Liver (tissue), 9 donors: ENCODE data around the gene HIVEP3. TPM values are rescaled to one million over a fixed set of nuclear protein-coding genes. Genes with fewer than 3 reads are reported as not detected.

ENCODE experiments used
- DNase-seq: peaks from one replicate; pipeline ENCODE4 v3.0.0-alpha.2; 2017; ENCODE audit warnings: low spot score
- H3K27ac ChIP-seq, 2 donors: one replicate each; pipeline ENCODE4 v1.7.0; 2013; ENCODE audit warnings: inconsistent platforms in 2 of 2, low read length in 2 of 2, control low read depth in 1 of 2, low read depth in 1 of 2, mild to moderate bottlenecking in 1 of 2
- H3K27me3 ChIP-seq, 4 donors: one replicate each; pipeline versions ENCODE4 v1.6.1 to v1.7.0; 2013; ENCODE audit warnings: low read length in 3 of 4, inconsistent platforms in 1 of 4, mild to moderate bottlenecking in 1 of 4, moderate library complexity in 1 of 4; ENCODE audit not compliant: control insufficient read depth in 4 of 4, insufficient read depth in 4 of 4
- H3K36me3 ChIP-seq, 4 donors: one replicate each; pipeline versions ENCODE4 v1.6.1 to v1.7.0; 2013; ENCODE audit warnings: low read length in 3 of 4, mild to moderate bottlenecking in 3 of 4, low read depth in 1 of 4, moderate library complexity in 1 of 4; ENCODE audit not compliant: control insufficient read depth in 4 of 4, insufficient read depth in 3 of 4
- H3K4me1 ChIP-seq, 4 donors: one replicate each; pipeline versions ENCODE4 v1.6.1 to v1.7.0; 2013; ENCODE audit warnings: low read length in 3 of 4, mild to moderate bottlenecking in 3 of 4, moderate library complexity in 1 of 4; ENCODE audit not compliant: control insufficient read depth in 4 of 4, insufficient read depth in 4 of 4
- H3K4me3 ChIP-seq, 3 donors: one replicate each; pipeline versions ENCODE4 v1.6.1 to v1.7.0; 2013; ENCODE audit warnings: low read length in 3 of 3, control low read depth in 1 of 3, low read depth in 1 of 3, mild to moderate bottlenecking in 1 of 3
- H3K9ac ChIP-seq, 2 donors: one replicate each; pipeline ENCODE4 v1.7.0; 2013; ENCODE audit warnings: low read length in 2 of 2, mild to moderate bottlenecking in 2 of 2, moderate library complexity in 2 of 2, control low read depth in 1 of 2, low read depth in 1 of 2
- H3K9me3 ChIP-seq, 4 donors: one replicate each; pipeline versions ENCODE4 v1.6.1 to v1.7.0; 2013; ENCODE audit warnings: low read length in 3 of 4; ENCODE audit not compliant: control insufficient read depth in 4 of 4
- EGR1 ChIP-seq, 2 donors: IDR thresholded peaks; 2 replicates each; pipeline ENCODE4 v1.6.1; 2016 to 2018; ENCODE audit warnings: antibody characterized with exemption in 2 of 2, low read depth in 2 of 2
- FOXA2 ChIP-seq: IDR thresholded peaks from 2 replicates; pipeline ENCODE4 v1.6.1; 2016; ENCODE audit warnings: antibody characterized with exemption
- HNF4A ChIP-seq, 2 donors: conservative IDR thresholded peaks; 2 replicates each; pipeline ENCODE4 v1.6.1; 2016; ENCODE audit warnings: antibody characterized with exemption in 2 of 2, mild to moderate bottlenecking in 2 of 2
- JUND ChIP-seq, 2 donors: IDR thresholded peaks; 2 replicates each; pipeline ENCODE4 v1.6.1; 2016; ENCODE audit warnings: antibody characterized with exemption in 2 of 2
- MAX ChIP-seq: IDR thresholded peaks from 2 replicates; pipeline ENCODE4 v1.6.1; 2016; ENCODE audit warnings: antibody characterized with exemption
- NR2F2 ChIP-seq: IDR thresholded peaks from 2 replicates; pipeline ENCODE4 v1.6.1; 2016; ENCODE audit warnings: antibody characterized with exemption
- REST ChIP-seq: IDR thresholded peaks from 2 replicates; pipeline ENCODE4 v1.6.1; 2016; ENCODE audit warnings: antibody characterized with exemption, mild to moderate bottlenecking
- SP1 ChIP-seq: IDR thresholded peaks from 2 replicates; pipeline ENCODE4 v1.6.1; 2018; ENCODE audit warnings: antibody characterized with exemption, mild to moderate bottlenecking
- TAF1 ChIP-seq: conservative IDR thresholded peaks from 2 replicates; pipeline ENCODE4 v1.6.1; 2016; ENCODE audit warnings: antibody characterized with exemption, mild to moderate bottlenecking
- YY1 ChIP-seq: IDR thresholded peaks from 2 replicates; pipeline ENCODE4 v1.6.1; 2016; ENCODE audit warnings: antibody characterized with exemption, mild to moderate bottlenecking
- WGBS: extraction: QIAGEN DNeasy Blood & Tissue Kit; methylation state at CpG from one replicate; pipeline ENCODE4 v1.1.7; 2013; 5-methylcytosine and 5-hydroxymethylcytosine counted together
- polyA plus RNA-seq, 2 donors: library from polyadenylated mRNA; stranded (reverse) in 1 of 2; unstranded in 1 of 2; fragments of 200-250 nt in 1 of 2; fragments of >200 nt in 1 of 2; fragmentation: Nextera tagmentation in 1 of 2; extraction: Ambion mirVana in 1 of 2; gene quantifications; one replicate each; pipeline versions ENCODE4 v1.2.1 to v1.2.3, GENCODE V29; 2013 to 2015
- total RNA-seq, 2 donors: library from RNA; depleted of rRNA; stranded (reverse); fragments of >200 nt; gene quantifications; one replicate each; pipeline ENCODE4 v1.2.3, GENCODE V29; 2014
- TF ChIP-seq, protein P1 (sequence below): IDR thresholded peaks from 2 replicates; pipeline ENCODE4 v1.6.1; 2016; ENCODE audit warnings: antibody characterized with exemption
- TF ChIP-seq, protein P2 (sequence below): IDR thresholded peaks from 2 replicates; pipeline ENCODE4 v1.6.1; 2016; ENCODE audit warnings: antibody characterized with exemption
- donor health status: healthy.
- donor health status: healthy.
- donor health status: healthy.
- donor health status: healthy.
- donor health status: healthy.

The HIVEP3 gene
- total and polyA plus RNA-seq, 4 donors, result 0.93 to 1.6 (median 1.4) TPM

DNA sequence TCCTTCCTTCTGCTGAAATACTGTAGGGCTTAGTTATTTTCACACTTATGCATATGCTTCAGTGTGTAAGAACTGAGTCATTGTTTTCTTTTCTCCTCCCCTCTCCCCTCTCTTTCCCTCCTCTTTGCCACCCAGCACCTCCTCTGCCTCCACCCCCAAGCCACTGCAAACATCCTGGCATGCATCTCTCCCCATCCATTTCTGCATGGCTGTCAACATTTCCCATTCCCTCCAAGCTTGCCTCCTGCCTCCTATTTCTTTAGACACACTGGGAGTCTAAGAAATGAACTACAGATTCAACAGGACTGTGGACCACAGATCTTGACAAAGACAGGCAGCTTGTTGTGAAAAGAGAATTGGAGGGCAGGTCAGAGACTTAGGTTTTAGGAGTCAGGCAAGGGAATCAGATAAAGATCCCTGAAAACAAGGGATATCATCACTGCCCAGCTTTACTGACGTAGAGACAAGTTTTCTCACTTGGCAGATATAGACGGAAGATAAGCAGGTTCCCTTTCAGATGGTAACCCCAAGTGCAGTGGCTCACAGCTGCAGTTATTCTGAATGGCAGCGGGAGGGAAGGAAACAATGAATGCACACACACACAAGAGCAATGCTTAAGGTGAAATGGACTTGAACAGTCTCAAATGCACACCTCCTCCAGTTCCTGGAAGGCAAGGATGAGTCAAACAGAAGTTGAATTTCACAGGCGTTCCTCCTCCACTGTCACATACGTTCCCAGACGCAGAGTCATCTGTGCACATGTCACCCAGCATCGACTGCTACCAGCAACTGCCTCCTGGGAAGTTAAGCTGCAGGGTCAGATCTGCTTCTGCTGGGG lies 56.1 kb downstream of the HIVEP3 start:
- DNase-seq, result no peak

DNA sequence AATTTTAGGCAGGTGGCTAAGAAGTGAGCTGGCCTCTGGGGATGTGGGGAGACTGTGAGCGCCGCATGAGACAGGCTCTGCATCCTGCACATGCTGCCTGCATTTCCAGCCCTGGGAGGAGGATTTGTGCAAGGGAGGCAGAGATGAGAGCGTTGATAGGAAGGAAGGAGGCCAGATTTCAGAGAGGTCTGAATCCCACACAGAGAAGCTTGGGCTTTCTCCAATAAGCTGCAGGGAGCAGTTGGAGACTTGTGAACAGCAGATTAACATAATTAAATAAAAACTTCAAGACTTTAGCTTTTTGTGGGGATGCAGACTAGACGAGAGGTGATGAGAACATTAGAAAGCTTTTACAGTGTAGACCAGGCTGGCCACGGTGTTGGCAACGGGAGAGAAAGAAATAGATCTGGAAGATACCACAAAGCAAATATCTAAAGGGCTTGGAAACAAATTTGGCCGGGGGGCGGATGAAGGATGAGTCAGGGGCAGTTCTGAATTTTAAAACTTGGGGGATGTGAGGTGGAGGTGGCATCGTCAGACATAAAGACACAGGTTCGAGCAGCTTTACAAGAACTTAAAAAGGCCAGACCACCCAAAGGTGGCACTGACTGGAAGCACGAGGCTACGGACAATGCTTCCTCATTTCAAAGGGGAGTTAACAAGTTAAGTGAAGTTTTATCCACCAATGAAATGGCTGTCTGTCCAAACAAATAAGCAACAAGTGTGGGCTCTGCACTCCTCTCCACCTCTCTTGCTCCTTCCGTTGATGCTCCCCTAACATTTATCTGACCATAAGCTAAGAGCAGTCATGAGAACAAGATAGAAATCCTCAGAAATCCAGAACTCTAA lies 57.0 kb downstream of the HIVEP3 start:
- H3K27ac ChIP-seq, result no peak overlapping the region
- H3K9me3 ChIP-seq, result no peaks in the 10 kb centered on the region
- no peaks in the 10 kb centered on the region for H3K27me3 ChIP-seq
- 89% methylated on average over 13 of the region's 13 CpGs for WGBS
- no peaks in the 10 kb centered on the region for H3K36me3 ChIP-seq
- no peak for DNase-seq
- H3K9ac ChIP-seq, result no peak overlapping the region
- H3K4me1 ChIP-seq, result peaks cover 0 to 11% (median 4%) of the 10 kb centered on the region in 4 donors
- no peak overlapping the region for H3K4me3 ChIP-seq
- TF ChIP-seq NR2F2 (no peak), REST (no peak), SP1 (no peak), MAX (no peak), FOXA2 (no peak), HNF4A (conservative IDR thresholded peaks at IDR 0.05) (no peak), EGR1 (IDR thresholded peaks at IDR 0.05; ENCODE audit: low read depth in 2 of 2) (no peak)
- TF ChIP-seq, protein P1, sequence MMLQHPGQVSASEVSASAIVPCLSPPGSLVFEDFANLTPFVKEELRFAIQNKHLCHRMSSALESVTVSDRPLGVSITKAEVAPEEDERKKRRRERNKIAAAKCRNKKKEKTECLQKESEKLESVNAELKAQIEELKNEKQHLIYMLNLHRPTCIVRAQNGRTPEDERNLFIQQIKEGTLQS, result no peak

More for the DNA sequence above, 56.1 kb downstream of the HIVEP3 start:
- no peak overlapping the region for H3K9ac ChIP-seq
- H3K4me1 ChIP-seq, result peaks cover 0 to 11% (median 4%) of the 10 kb centered on the region in 4 donors
- 77% methylated on average over 7 of the region's 7 CpGs for WGBS
- H3K36me3 ChIP-seq, result no peaks in the 10 kb centered on the region
- H3K27ac ChIP-seq, result no peak overlapping the region
- no peaks in the 10 kb centered on the region for H3K9me3 ChIP-seq
- H3K27me3 ChIP-seq, result no peaks in the 10 kb centered on the region
- TF ChIP-seq TAF1, result no peak
- TF ChIP-seq, protein P2, sequence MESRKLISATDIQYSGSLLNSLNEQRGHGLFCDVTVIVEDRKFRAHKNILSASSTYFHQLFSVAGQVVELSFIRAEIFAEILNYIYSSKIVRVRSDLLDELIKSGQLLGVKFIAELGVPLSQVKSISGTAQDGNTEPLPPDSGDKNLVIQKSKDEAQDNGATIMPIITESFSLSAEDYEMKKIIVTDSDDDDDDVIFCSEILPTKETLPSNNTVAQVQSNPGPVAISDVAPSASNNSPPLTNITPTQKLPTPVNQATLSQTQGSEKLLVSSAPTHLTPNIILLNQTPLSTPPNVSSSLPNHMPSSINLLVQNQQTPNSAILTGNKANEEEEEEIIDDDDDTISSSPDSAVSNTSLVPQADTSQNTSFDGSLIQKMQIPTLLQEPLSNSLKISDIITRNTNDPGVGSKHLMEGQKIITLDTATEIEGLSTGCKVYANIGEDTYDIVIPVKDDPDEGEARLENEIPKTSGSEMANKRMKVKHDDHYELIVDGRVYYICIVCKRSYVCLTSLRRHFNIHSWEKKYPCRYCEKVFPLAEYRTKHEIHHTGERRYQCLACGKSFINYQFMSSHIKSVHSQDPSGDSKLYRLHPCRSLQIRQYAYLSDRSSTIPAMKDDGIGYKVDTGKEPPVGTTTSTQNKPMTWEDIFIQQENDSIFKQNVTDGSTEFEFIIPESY, result no peak
- TF ChIP-seq MAX, result no peak
- no peak for TF ChIP-seq JUND (IDR thresholded peaks at IDR 0.05)
- TF ChIP-seq NR2F2, result no peak
- TF ChIP-seq YY1, result no peak
- TF ChIP-seq REST, result no peak
- no peak for TF ChIP-seq EGR1 (IDR thresholded peaks at IDR 0.05; ENCODE audit: low read depth in 2 of 2)
- TF ChIP-seq FOXA2, result no peak
- H3K4me3 ChIP-seq, result no peak overlapping the region
